HG03571 (cell line): ENCODE measurements around the gene KRT78.

Experiments
- ATAC-seq: cut with Tn5 transposase; IDR thresholded peaks from one replicate; pipeline ENCODE4 v1.9.1; 2021; ENCODE audit not compliant: unreplicated experiment

Gene KRT78

DNA sequence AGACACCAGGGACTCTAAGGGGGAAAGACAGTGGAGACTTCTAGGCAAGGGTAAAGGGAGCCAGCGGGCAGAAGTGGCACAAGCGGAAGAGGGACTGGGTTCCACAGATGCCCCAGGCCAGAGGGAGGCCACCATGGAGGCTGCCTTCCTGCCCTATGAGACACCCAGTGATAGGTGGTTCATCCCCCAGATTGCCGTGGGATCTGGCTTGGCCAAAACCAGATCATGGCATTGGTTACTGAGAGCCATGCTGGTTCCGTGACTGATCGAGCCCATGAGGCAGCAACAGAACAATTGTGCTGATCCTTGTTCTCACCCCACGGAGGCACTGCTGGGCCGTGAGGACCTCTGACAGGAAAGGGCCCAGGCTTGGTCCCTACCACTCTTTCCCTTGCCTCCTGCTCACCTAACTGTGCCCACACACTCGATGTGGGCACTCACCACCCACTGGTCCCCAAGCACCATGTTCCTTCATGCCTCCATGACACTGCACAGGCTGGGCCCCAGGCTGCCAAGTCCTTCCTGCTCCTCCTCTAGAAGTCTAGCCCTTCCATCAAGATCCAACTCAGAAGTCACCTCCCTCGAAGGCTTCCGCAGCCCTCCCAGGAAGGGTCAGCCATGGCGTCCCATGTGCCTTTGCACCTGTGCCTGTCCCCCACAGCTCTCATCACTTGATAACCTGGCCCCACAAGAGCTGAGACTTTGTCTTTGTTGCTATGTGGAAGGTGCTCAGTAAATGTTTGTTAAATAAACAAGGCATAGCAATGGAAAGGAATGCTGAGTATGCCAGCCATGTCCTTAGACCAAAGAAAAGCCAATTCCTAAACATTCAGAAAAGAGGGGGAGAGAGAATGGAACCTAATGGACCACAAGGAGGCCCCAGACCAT lies 21.9 kb downstream of the KRT78 start:
- no peak for ATAC-seq

DNA sequence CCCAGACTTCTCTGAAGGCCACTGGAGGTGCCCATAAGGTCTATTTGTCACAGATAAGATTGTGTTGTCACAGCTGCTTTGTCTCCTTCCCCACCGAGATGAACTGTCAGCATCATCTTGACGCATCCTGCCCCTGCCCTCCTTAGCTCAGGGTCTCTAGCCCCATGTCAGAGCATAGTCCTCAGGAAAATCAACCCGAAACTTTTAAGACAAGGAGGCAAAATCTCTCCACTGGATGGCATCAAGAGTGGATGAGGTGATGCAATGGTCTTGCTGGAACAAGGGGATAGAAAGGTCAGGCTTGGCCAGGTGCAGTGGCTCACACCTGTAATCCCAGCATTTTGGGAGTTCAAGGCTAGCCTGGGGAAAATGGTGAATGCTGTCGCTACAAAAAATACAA lies 22.8 kb downstream of the KRT78 start:
- ATAC-seq = no peak

DNA sequence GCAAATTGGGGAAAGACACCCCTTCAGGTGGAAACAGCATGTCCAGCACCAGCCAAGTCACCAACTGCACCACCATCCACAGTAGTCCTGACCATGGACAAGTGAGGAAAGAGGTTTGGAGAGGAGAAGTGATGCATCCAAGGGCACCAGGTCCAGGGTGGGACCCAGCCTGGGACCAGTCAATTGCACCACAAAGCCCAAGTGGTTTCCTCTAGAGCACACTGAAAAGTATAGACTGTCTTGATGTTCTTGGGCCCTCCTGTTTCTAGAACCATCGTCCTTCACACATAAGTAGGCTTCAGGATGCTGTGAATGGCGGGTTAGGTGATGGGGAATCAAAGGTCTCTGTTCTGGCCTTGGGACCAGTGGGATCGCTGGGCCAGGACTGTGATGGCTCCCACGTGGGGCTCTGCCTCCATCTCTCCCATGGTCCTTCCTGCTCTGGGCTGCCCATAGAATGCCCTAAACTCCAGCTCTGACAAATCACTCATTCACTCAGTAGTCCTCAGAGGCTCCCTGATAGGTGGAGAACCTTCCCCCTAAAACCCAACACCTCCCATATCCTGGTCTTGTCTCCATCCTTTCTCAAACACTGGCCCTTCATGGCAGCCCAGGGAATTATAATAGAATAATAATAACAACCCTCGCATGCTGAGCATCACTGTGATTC lies 23.9 kb downstream of the KRT78 start:
- ATAC-seq = no peak

DNA sequence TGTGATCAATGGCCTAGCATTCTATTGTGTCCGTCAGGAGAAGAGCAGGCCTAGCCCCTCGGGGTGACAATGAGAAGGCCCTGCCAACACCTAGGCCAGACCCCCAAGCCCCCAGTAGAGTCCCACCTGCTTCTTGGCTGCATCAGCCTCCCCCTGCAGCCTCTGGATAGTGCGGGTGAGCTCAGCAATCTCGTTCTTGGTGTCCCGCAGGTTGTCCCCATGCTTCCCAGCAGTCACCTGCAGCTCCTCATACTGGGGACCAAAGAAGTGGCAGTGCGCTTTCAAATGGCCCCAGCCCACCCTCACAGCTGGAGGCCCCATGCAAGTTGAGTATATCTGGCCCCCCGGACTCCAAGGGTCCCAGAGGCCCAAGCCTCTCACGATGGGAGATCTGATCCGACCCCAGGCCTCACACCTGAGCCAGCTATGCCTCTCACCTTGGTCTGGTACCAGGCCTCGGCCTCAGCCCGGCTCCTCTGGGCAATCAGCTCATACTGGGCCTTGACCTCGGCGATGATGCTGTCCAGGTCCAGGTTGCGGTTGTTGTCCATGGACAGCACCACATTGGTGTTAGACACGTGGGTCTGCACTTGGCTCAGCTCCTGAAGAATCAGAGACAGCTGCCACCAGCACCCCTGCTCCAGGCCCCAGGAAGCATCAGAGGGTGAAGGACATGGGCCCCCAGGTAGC lies 24.9 kb downstream of the KRT78 start:
- ATAC-seq = no peak

DNA sequence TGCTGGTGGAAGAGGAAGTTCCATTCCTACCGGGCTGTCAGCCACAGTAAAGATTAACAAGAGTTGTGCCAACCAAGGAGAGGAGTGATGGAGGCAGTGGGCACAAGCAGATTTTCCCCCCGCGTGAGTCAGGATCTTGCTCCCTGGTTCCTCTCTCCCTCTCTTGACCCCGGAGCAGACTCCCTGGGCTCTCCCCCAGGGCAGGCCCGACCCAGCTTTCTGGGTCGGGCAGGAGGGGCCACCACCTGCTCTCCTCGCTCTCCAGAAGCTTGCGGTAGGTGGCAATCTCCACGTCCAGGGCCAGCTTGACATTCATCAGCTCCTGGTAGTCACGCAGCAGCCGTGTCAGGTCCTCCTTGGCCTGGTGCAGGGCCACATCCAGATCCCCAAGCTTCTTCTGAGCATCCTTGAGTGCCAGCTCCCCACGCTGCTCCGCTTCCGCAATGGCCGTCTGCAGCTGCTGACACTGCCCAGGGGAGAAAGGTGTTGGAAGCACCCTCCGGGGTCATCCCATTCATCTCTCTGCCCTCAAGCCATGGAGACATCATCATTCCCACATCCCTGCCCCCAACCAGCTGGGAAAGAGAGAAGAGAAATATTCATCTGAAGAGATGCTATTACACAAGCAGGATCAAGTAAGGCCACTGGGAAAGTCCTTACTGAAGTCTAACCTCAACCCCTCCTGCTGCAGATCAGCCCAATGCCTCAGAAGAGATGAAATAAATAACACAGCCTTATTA lies 25.9 kb downstream of the KRT78 start:
- no peak for ATAC-seq

DNA sequence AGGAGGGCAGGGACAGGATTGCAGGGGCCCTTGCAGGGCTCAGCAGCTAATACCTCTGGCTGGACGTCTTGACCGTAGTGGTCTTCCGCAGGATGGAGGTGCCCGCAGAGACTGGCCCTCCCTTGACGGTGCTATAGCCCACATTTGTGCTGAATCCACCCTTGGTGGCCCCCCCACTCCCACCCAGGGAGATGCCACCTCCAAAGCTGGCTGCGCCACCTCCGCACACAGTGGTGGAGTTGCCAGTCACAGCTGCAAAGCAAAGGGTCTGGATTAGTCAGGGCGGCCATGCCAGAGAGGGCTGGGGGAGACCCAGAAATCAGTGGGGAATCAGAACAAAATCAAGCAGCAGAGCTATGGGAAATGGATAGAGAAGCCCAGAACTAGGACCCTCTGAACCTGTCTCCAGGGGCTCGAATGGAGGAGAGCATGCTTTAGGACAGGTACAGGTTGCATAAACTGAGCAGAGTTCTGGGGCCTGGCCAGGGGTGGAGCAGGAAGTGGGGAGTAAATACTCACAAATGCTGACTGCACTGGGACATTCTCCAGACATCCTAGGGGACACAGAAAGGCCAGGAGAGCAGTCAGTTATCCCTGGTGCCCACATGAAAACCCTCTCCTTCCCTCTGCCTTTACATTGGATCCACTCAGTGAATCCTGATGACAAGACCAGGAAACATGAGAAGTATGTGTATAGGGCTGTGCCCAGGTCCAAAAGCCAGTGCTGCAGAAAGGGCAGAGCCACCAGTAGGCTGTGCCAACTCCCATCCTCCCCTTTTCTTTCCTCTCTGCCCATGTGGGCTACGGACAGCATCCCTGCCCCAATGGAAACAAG lies 26.8 kb downstream of the KRT78 start:
- no peak for ATAC-seq

DNA sequence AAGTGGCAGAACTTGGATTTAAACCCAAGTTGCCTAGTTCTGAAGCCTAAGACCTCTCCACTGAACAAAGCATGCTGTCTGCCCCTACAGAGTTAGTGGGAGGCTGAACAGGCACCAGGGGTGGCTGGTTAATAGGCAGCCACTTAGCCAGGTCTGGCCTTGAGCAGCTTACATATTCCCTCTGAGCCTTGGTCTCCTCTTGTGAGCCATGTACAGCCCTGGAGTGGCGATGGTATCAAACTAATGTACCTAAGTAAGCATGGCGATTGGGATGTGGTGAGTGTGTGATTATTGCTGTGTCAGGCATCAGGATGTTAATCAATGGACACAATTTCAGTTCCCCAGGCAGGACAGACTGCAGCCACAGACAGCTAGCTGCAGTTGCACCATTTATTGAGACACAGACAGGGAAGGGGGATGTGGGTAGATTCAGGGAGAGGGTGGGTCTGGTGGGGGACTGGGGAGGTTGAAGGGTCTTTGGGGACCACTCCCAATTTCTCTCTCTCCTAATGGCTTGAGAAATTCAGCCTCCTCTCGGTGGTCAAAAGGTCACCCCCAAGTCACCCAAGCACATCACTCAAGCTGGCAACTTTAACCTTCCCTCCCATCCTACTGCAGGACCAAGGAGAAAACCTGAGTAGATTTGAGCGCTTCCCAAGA lies 27.6 kb downstream of the KRT78 start:
- ATAC-seq = no peak

DNA sequence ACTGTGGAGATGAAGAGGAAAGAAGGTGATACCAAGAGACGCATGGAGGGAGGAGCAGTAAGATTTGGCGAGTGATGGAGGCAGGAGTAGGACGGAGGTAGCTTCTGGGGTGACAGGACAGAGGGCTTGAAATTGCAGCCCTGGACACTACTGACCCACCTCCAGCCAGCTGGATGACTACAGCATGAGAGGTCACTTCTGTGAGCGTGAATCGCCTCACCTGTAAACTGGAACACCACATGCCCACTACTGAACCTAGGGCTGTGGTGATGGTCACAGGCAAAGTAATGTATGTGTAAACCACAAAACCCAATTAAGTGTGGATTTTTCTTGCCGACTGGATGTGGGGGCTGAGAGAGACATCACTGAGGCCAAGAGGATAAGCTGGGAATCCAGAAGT lies 28.3 kb downstream of the KRT78 start:
- ATAC-seq = no peak

DNA sequence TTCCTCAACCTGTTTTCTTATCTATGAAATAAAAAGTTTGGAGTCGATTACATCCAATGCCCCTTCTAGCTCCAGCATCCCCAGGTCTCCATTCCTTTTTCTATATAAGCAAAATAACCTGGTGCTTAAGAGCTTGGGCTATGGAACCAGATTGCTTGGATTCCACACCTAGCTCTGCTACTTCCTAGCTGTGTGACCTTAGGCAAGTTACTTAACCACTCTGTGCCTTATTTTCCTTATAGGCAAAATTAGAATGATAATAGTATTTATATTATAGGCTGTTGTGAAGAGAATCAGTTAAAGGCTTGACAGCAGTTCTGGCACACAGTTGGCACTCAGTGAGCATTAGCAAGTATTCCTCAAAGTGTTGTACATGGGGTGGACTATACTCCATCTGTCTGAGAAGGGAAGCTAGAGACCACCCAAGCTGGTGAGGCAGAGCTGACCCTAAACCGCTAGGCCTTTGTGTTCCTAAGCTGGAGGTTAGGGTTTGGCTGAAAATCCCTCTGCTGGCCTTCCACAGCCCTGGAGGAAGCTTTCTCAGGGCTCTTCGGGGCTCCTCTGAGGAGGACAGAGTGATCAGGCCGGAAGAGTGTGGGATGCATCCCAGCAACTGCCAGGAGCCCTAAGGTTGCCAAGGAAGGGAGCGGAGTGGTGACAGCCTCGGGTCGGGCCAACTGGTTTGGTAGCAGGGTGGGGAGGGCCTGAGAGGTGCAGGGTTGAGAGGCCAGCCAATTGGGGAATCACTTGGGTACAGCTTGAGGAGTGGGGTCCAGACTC lies 28.9 kb downstream of the KRT78 start:
- no peak for ATAC-seq

DNA sequence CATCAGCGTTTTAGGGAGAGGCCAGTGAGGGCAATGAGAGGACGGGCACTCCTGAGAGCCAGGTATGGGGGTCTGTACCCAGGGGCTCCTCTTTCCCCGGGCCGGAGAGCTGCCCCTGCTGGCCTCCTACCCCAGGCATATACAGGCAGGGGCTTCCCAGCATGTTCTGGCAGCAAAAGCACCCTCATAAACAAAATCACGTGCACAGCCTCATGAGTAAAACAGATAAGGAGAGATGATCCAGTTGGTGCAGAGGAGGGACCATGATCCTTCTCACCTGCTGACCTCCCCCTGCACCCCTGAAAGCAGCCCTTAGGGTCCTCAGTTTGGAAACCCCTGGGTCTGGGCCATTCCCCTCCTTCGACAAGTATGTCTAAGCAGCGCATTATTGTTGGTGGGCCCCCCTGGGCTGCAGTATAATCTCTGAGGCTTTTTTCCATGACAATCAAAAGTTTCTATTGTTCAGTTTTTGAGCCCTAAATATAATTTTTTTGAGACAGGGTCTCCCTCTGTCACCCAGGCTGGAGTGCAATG lies 29.8 kb downstream of the KRT78 start:
- ATAC-seq = no peak

DNA sequence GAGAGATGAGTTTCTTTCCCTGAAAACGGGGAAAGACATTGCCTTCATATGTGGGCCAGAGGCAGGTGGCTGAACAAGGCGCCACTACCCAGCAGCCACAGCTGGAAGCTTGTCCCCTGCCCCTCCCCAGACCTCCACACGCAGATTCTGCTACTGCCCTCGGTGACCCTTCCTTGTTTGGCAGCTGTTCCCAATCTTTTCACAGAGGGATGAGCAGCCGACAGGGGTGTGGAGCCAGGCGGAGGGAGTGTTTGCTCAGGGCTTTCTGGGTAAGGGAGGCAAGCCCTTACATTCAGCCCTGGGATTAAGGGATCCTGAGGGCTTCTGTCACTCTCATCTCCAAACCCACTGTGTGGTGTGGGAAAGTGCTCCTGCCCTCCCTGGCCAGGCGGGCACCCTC lies 30.4 kb downstream of the KRT78 start:
- no peak for ATAC-seq

DNA sequence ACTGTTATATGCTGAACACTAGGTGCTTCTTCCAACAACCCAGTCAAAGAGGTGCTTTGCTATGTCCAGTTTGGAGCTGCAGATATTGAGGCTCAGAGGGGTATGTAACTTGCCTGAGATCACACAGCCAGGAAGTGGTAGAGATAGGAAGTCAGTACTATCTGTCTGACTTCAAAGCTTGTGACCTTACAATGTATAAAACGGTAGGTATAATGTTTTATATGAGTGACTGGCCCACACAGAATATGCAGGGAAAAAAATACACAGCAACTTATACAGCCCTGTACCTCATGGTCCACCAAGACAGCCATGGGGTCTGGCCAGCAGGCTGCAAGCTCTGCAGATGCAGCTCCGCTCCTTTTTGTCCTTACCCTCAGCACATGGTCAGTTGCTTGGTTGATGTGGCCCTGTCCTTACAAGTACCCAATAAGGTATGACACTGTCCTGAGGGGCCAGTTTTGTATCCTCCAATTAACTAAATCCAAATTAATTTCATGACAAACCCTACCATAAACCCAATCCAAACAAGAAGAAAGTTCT lies 31.0 kb downstream of the KRT78 start:
- no peak for ATAC-seq

DNA sequence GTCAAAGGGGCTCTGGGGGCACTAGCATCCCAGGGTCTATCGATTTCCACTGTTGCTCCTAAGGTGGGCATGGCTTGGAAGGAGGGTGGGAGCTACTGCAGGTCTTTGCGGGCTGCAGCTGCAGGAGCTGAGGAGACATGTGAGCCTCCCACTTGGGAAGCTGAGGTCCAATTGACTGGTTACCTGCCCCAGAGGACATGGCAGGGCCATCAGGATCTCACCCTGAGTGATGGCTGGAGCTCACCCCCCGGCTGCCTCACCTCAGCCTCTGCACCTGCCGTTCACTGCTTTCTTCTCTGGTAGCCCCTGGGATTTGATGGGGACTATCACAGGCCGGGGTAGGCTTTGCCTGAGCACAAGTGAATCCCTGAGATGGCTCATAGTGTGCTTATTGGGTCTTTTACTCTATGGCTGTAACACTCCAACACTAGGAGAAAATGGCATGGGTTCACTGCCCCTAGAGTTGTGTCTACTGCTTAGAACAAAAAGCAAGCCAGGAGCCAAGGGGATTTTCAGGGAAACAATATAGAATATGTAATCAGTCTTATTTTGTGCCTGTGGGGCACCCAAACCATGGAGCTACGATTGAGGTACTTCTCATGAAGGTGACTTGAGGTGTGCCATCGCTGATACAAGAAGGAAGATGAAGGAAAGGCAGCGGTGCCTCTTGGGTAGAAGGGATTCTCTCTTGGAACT lies 31.6 kb downstream of the KRT78 start:
- ATAC-seq = no peak

DNA sequence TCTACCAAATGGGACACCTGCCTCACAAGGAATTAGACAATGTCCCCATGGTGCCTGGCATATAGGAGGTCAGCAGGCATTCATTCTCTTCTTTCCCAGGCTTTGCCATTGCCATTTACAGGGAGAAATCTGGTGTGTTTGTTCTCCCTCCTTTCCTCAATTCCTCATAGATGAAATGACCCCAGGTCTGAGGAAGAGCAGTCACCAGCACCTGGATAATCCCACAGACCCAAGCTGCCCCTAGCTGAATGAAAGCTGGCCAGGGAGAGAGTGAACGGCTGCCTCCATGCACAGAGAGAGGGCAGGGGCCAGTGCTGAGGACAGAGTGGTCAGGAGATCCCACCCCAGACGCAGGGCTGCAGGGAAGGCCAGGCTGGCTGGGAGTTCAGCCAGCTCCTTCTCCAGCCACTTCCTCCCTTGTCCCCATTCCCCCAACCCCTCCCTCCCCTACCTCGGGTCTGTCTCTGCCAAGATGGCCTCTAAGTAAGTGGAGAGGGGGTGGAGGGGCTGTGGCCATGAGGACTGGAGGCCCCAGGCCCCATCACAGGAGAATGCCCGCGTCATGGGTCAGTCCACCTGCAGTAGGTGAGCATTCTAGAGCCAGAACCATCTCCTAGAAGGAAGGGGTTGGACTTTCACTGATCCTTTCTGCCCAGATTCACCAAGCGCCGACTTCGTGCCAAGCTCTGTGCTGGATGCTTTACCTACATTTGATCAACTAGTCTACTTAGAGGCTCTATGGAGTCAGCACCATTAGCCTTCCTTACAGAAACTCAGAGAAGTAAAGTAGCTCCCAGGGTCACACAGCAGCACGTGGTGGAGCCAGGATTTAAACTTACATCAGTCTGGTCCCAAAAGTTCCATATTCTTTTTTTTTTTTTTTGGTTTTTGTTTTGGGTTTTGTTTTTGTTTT lies 32.9 kb downstream of the KRT78 start:
- no peak for ATAC-seq

DNA sequence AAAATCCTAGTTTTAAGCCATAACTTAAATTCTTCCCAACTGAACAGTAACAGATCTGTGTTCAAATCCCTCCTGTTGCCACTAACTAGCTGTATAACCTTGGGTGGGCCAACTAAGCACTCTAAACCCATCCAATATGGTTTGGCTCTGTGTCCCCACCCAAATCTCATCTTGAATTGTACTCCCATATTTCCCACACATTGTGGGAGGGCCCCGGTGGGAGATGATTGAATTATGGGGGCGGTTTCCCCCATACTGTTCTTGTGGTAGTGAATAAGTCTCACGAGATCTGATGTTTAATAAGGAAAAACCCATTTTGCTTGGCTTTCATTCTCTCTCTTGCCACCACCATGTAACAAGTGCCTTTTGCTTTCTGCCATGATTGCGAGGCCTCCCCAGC lies 33.6 kb downstream of the KRT78 start:
- ATAC-seq = no peak

DNA sequence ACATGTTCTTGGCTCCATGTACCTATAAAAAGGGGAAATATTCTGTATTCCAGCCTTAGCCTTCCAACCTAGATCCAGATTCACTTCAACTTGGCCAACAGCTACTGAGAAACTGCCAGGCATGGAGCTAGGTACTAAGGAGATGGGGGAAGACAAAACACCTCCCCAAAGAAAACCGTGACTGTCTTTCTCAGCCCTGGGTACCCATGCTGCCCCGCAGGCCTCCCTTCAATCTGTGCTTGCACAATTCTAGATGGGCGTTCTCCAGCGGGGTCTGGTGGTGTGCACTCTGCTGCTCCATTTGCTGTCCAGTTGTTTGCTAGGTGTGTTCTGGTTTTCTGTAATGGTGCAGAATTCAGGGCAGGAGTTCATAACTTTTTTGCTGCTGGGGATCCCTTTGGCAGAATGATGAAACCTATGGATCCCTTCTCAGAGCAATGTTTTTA lies 34.1 kb downstream of the KRT78 start:
- ATAC-seq = no peak
